ENCODE data around the gene ERN1.

DNA sequence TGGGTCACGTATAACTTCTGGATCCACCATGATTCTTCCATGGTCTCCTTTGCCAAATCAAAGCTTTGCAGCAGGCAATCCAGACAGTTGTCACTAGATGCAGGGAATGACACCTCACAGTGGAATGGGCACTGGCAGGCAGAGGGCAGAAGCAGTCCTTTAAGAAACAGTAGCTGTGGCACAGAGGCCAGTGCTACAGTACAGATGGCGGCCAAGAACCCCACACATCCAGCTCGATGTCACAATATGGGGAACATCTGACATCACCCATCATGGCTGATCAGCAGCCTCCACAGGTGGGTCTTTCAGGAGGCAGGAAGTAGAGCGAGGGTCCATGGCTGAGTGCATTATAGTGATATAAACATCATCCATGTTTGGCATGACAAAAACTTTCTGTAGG lies 18.8 kb upstream of the ERN1 start:
- no peak for TF ChIP-seq ZNF302 (tag by site-specific recombination; IDR thresholded peaks at IDR 0.05; ENCODE audit: low read depth)
- no peak for TF ChIP-seq ZNF747 (tag by site-specific recombination; IDR thresholded peaks at IDR 0.05)
- no peak for TF ChIP-seq TCF7L2 (IDR thresholded peaks at IDR 0.05; ENCODE audit: borderline replicate concordance, low read depth, low read length)
- TF ChIP-seq, protein P1, sequence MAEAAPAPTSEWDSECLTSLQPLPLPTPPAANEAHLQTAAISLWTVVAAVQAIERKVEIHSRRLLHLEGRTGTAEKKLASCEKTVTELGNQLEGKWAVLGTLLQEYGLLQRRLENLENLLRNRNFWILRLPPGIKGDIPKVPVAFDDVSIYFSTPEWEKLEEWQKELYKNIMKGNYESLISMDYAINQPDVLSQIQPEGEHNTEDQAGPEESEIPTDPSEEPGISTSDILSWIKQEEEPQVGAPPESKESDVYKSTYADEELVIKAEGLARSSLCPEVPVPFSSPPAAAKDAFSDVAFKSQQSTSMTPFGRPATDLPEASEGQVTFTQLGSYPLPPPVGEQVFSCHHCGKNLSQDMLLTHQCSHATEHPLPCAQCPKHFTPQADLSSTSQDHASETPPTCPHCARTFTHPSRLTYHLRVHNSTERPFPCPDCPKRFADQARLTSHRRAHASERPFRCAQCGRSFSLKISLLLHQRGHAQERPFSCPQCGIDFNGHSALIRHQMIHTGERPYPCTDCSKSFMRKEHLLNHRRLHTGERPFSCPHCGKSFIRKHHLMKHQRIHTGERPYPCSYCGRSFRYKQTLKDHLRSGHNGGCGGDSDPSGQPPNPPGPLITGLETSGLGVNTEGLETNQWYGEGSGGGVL (tag by site-specific recombination; IDR thresholded peaks at IDR 0.05): no peak
- TF ChIP-seq ZNF350 (tag by site-specific recombination; IDR thresholded peaks at IDR 0.05): no peak
- TF ChIP-seq, protein P2, sequence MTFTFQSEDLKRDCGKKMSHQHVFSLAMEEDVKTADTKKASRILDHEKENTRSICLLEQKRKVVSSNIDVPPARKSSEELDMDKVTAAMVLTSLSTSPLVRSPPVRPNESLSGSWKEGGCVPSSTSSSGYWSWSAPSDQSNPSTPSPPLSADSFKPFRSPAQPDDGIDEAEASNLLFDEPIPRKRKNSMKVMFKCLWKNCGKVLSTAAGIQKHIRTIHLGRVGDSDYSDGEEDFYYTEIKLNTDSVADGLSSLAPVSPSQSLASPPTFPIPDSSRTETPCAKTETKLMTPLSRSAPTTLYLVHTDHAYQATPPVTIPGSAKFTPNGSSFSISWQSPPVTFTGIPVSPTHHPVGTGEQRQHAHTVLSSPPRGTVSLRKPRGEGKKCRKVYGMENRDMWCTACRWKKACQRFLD (tag by site-specific recombination; IDR thresholded peaks at IDR 0.05): no peak
- no peak for TF ChIP-seq ZIC2 (tag by site-specific recombination; IDR thresholded peaks at IDR 0.05)
- TF ChIP-seq ZNF248 (tag by site-specific recombination; IDR thresholded peaks at IDR 0.05): no peak
- TF ChIP-seq, protein P3, sequence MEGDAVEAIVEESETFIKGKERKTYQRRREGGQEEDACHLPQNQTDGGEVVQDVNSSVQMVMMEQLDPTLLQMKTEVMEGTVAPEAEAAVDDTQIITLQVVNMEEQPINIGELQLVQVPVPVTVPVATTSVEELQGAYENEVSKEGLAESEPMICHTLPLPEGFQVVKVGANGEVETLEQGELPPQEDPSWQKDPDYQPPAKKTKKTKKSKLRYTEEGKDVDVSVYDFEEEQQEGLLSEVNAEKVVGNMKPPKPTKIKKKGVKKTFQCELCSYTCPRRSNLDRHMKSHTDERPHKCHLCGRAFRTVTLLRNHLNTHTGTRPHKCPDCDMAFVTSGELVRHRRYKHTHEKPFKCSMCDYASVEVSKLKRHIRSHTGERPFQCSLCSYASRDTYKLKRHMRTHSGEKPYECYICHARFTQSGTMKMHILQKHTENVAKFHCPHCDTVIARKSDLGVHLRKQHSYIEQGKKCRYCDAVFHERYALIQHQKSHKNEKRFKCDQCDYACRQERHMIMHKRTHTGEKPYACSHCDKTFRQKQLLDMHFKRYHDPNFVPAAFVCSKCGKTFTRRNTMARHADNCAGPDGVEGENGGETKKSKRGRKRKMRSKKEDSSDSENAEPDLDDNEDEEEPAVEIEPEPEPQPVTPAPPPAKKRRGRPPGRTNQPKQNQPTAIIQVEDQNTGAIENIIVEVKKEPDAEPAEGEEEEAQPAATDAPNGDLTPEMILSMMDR (tag by site-specific recombination; IDR thresholded peaks at IDR 0.05): no peak
- no peak for TF ChIP-seq ZBTB17 (tag by site-specific recombination; IDR thresholded peaks at IDR 0.05)
- TF ChIP-seq, protein P4, sequence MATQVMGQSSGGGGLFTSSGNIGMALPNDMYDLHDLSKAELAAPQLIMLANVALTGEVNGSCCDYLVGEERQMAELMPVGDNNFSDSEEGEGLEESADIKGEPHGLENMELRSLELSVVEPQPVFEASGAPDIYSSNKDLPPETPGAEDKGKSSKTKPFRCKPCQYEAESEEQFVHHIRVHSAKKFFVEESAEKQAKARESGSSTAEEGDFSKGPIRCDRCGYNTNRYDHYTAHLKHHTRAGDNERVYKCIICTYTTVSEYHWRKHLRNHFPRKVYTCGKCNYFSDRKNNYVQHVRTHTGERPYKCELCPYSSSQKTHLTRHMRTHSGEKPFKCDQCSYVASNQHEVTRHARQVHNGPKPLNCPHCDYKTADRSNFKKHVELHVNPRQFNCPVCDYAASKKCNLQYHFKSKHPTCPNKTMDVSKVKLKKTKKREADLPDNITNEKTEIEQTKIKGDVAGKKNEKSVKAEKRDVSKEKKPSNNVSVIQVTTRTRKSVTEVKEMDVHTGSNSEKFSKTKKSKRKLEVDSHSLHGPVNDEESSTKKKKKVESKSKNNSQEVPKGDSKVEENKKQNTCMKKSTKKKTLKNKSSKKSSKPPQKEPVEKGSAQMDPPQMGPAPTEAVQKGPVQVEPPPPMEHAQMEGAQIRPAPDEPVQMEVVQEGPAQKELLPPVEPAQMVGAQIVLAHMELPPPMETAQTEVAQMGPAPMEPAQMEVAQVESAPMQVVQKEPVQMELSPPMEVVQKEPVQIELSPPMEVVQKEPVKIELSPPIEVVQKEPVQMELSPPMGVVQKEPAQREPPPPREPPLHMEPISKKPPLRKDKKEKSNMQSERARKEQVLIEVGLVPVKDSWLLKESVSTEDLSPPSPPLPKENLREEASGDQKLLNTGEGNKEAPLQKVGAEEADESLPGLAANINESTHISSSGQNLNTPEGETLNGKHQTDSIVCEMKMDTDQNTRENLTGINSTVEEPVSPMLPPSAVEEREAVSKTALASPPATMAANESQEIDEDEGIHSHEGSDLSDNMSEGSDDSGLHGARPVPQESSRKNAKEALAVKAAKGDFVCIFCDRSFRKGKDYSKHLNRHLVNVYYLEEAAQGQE (tag by site-specific recombination; IDR thresholded peaks at IDR 0.05): no peak

Measured in HEK293 (cell line).